PC-9 (cell line): ENCODE results near the gene MME.

Source experiments
- CTCF ChIP-seq: fragments of 200-600 bp; sonication (generic); conservative IDR thresholded peaks from 2 replicates; pipeline ENCODE4 v1.6.1; 2017; ENCODE audit warnings: mixed run types, antibody characterized with exemption, mild to moderate bottlenecking, moderate library complexity
- EZH2 ChIP-seq: fragments of 200-600 bp; sonication (generic); IDR thresholded peaks from 2 replicates; pipeline ENCODE4 v1.8.0; 2017; ENCODE audit warnings: antibody characterized with exemption, low read depth

GRCh38 chr3:155193868-155194267 is 113.7 kb downstream of the MME start:
- TF ChIP-seq CTCF (no peak), EZH2 (no peak)
